Right atrium auricular region (tissue), 2 donors: ENCODE results near the gene KCNMA1. TPM values are rescaled to one million over a fixed set of nuclear protein-coding genes. Genes with fewer than 3 reads are reported as not detected.

ENCODE experiments used
- DNase-seq: peaks from one replicate; pipeline ENCODE4 v3.0.0-alpha.2; 2019; ENCODE audit warnings: low spot score
- H3K27ac ChIP-seq, 2 donors: fragments of 200-600 bp; sonication (generic); 1 replicate in 1 of 2; 2 replicates in 1 of 2; pipeline ENCODE4 v1.5.1; 2016 to 2019
- H3K27me3 ChIP-seq, 2 donors: fragments of 200-600 bp; sonication (generic); one replicate each; pipeline versions ENCODE4 v1.5.1 to v1.6.0; 2017 to 2019
- H3K36me3 ChIP-seq: fragments of 200-600 bp; sonication (generic); one replicate; pipeline ENCODE4 v1.5.1; 2016
- H3K4me1 ChIP-seq, 2 donors: fragments of 200-600 bp; sonication (generic); one replicate each; pipeline versions ENCODE4 v1.5.1 to v1.6.0; 2017 to 2019
- H3K4me3 ChIP-seq, 2 donors: fragments of 200-600 bp; sonication (generic); 1 replicate in 1 of 2; 2 replicates in 1 of 2; pipeline ENCODE4 v1.5.1; 2017 to 2019; ENCODE audit warnings: mild to moderate bottlenecking in 1 of 2, moderate library complexity in 1 of 2
- H3K9me3 ChIP-seq, 2 donors: fragments of 200-600 bp; sonication (generic); one replicate each; pipeline ENCODE4 v1.5.1; 2019
- CTCF ChIP-seq, 2 donors: fragments of 200-600 bp; sonication (generic); IDR thresholded peaks; one replicate each; pipeline ENCODE4 v1.5.1; 2019; ENCODE audit warnings: antibody characterized with exemption in 2 of 2
- total RNA-seq, 2 donors: library from RNA; depleted of rRNA; stranded (reverse); fragments of >200 nt; gene quantifications; one replicate each; pipeline ENCODE4 v1.1.0, GENCODE V29; 2016

Gene KCNMA1
- total RNA-seq, 2 donors from 2014 or later = 2.3 to 3.5 TPM

DNA sequence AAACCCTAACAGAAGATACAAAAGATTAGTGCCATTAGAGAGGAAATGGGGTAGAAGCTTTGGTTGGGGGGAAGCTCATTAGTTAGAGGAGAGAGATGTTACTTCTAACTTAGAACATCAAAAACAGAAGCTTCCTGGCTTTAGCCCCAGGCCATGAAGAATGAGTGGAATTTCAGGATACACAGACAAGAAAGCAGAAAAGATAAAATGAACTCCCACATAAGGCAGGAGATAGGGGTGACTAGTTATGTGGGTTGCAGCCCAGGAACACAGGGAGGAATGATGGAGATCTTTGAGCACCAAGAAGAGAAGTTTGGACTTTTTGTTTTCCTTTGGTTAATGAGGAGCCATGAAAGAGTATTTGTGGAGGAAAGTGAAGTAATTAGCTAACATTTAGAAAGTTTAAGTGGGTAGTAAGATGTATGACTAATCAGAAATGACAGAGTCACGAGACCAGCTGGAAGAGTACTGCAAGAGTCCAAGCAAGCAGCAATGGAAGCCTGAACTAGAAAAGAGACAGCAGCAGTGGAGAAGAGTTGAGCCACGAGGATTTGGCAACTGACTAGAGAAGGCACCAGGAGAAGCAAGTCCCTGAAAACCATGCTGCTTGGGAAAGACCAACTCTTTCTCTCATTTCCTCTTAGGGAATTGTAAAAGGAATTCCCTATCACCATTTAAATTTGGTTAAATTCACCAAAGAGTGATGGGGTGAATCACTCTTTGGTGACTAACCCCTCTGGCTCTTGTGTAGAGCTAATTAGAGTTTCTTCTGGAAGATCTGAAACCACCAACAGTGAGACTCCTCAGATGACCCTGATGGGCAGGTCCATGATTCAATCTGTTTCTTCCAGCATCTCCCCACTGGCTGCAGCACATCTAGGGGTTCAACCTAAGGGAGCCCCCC is 131.9 kb downstream of the KCNMA1 start:
- H3K27me3 ChIP-seq = no peaks in the 10 kb centered on the region
- no peaks in the 10 kb centered on the region for H3K9me3 ChIP-seq
- no peak overlapping the region for H3K4me3 ChIP-seq
- no peaks in the 10 kb centered on the region for H3K4me1 ChIP-seq
- no peak overlapping the region for H3K27ac ChIP-seq
- no peak for TF ChIP-seq CTCF (IDR thresholded peaks at IDR 0.05)
- no peaks in the 10 kb centered on the region for H3K36me3 ChIP-seq
- no peak for DNase-seq

- no peaks in the 10 kb centered on the region for H3K27me3 ChIP-seq
- H3K27ac ChIP-seq = no peak overlapping the region
- no peaks in the 10 kb centered on the region for H3K9me3 ChIP-seq
- DNase-seq = no peak
- no peaks in the 10 kb centered on the region for H3K4me1 ChIP-seq
- no peaks in the 10 kb centered on the region for H3K36me3 ChIP-seq
- no peak overlapping the region for H3K4me3 ChIP-seq
- no peak for TF ChIP-seq CTCF (IDR thresholded peaks at IDR 0.05)
Observed at GRCh38 chr10:77504873-77505257, 132.7 kb downstream of the KCNMA1 start.

GRCh38 chr10:77504196-77504872 is 133.3 kb downstream of the KCNMA1 start:
- H3K27me3 ChIP-seq = no peaks in the 10 kb centered on the region
- no peak for DNase-seq
- H3K4me3 ChIP-seq = no peak overlapping the region
- H3K9me3 ChIP-seq = no peaks in the 10 kb centered on the region
- no peak for TF ChIP-seq CTCF (IDR thresholded peaks at IDR 0.05)
- no peaks in the 10 kb centered on the region for H3K4me1 ChIP-seq
- H3K27ac ChIP-seq = no peak overlapping the region
- H3K36me3 ChIP-seq = no peaks in the 10 kb centered on the region

GRCh38 chr10:77501846-77502261 is 135.8 kb downstream of the KCNMA1 start:
- Histone ChIP-seq H3K36me3 (no peaks in the 10 kb centered on the region), H3K9me3 (no peaks in the 10 kb centered on the region), H3K27me3 (no peaks in the 10 kb centered on the region), H3K4me1 (no peaks in the 10 kb centered on the region), H3K27ac (no peak overlapping the region), H3K4me3 (no peak overlapping the region)
- TF ChIP-seq CTCF (IDR thresholded peaks at IDR 0.05) = no peak
- DNase-seq = no peak

DNA sequence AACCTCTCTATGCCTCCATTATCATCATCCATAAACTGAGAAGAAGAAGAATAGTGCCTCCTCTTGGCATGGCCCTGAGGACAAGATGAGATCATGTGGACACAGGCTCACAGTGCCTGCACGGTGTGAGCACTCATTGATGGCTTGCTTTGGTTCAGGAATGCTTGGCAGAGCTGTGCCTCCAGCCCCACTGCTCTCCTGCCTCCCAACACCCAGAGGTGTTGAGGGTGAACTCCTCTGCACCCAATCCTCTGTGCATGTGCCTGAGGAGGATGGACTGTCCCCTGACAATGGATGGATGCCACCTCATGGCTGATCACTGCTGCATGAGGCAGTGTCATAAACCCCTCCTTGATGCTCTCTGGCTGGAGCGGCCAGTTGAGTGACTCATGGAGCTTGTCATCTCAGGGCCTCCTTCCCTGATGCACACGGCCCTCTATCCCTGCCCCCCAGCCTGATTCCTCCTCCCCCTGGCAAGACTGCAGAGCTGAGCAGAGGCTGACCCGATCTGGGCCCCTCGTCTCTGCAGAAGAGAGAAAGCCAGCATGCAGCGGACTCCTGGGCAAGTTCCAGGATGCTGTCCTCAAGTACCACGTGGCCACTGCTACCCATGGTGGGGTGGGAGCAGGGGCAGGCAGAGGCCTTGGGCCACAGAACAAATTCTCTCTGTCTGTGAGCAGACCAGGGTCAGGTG is 136.3 kb downstream of the KCNMA1 start:
- no peak for DNase-seq
- H3K27me3 ChIP-seq = no peaks in the 10 kb centered on the region
- no peaks in the 10 kb centered on the region for H3K4me1 ChIP-seq
- no peak overlapping the region for H3K27ac ChIP-seq
- no peak overlapping the region for H3K4me3 ChIP-seq
- no peaks in the 10 kb centered on the region for H3K9me3 ChIP-seq
- TF ChIP-seq CTCF (IDR thresholded peaks at IDR 0.05) = no peak
- no peaks in the 10 kb centered on the region for H3K36me3 ChIP-seq
